Mammary epithelial cell (primary cell): ENCODE data around the gene TBC1D22A.

Experiments used
- EZH2 ChIP-seq: IDR thresholded peaks from 2 replicates; pipeline ENCODE4 v1.6.1; 2012; ENCODE audit warnings: low read length, inconsistent platforms, borderline replicate concordance
- TF ChIP-seq, protein P1 (sequence below), 2 donors: IDR thresholded peaks in 1 of 2; conservative IDR thresholded peaks in 1 of 2; 2 replicates each; pipeline ENCODE4 v1.5.1; 2011 to 2012; ENCODE audit warnings: inconsistent platforms in 2 of 2, low read length in 2 of 2, mild to moderate bottlenecking in 2 of 2, control low read depth in 1 of 2, low read depth in 1 of 2; ENCODE audit not compliant: insufficient read depth in 1 of 2; ENCODE audit errors: extremely low read depth in 1 of 2

DNA sequence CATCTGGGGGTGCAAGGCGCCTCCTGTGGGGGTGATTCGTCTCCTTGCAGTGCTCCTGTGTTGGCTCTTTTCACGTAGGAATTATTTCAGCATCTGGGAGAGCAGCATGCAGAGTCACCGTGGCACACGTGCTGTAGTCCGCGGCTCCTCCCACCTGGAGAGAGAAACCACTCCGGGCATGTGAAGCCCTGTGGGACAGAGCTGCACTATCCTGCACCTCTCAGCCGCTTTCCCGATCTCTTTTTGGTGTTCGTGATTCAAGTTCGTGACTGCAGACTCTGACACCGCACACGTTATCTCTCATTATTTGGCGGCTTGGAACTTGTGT lies 394.6 kb downstream of the TBC1D22A start:
- TF ChIP-seq, protein P1, sequence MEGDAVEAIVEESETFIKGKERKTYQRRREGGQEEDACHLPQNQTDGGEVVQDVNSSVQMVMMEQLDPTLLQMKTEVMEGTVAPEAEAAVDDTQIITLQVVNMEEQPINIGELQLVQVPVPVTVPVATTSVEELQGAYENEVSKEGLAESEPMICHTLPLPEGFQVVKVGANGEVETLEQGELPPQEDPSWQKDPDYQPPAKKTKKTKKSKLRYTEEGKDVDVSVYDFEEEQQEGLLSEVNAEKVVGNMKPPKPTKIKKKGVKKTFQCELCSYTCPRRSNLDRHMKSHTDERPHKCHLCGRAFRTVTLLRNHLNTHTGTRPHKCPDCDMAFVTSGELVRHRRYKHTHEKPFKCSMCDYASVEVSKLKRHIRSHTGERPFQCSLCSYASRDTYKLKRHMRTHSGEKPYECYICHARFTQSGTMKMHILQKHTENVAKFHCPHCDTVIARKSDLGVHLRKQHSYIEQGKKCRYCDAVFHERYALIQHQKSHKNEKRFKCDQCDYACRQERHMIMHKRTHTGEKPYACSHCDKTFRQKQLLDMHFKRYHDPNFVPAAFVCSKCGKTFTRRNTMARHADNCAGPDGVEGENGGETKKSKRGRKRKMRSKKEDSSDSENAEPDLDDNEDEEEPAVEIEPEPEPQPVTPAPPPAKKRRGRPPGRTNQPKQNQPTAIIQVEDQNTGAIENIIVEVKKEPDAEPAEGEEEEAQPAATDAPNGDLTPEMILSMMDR (conservative IDR thresholded peaks at IDR 0.05 in 1 of 2, IDR thresholded peaks at IDR 0.05 in 1 of 2; ENCODE audit: extremely low read depth in 1 of 2, insufficient read depth in 1 of 2, low read depth in 1 of 2, low read length in 2 of 2) = no peak
- TF ChIP-seq EZH2 = no peak
